K562 (cell line): ENCODE data around the gene ZBTB46. TPM values are rescaled to one million over a fixed set of nuclear protein-coding genes. Genes with fewer than 3 reads are reported as not detected.

ENCODE experiments used
- ATAC-seq: fragments of 200-7000 bp; cut with Tn5 transposase; 3 replicates; pipeline ENCODE4 v1.9.1; 2020; ENCODE audit warnings: moderate library complexity
- BruUV-seq: library from RNA; stranded (reverse); fragments of 400-500 nt; replicated peaks from 2 replicates; lab custom pipeline; 2021; lab: Mats Ljungman, UMichigan
- CTCF ChIA-PET: fragments of 300-600 bp; formaldehyde crosslinking; extraction: SDS; loops from one replicate; lab custom pipeline; 2021; ENCODE audit warnings: low intra/inter-chr PET ratio; lab: Yijun Ruan, JAX
- POLR2A ChIA-PET: fragments of 300-600, 350-650 bp; sonication (Branson Sonifier 250); formaldehyde crosslinking; extraction: SDS; loops from one replicate; lab custom pipeline; 2021; ENCODE audit warnings: antibody characterized with exemption, inconsistent platforms; lab: Yijun Ruan, JAX
- DNase-seq, 4 experiments: peaks; one replicate each; pipeline versions ENCODE4 v3.0.0 to v3.0.0-alpha.2; 2011 to 2018; ENCODE audit warnings: low spot score in 3 of 4, mixed read lengths in 3 of 4; ENCODE audit errors: extremely low read depth in 1 of 4
- FAIRE-seq: peaks from 2 replicates; lab custom pipeline; 2011; peaks lifted over from hg19 to GRCh38; lab: Jason Lieb, UNC
- H2AFZ ChIP-seq: 2 replicates; pipeline ENCODE4 v1.6.0; 2011; ENCODE audit warnings: low read depth, low read length, control low read depth, inconsistent platforms
- H3K27ac ChIP-seq: fragments of 200-600 bp; 3 replicates; pipeline ENCODE4 v1.8.0; 2011; ENCODE audit warnings: low read depth, mild to moderate bottlenecking, control low read depth, inconsistent platforms, low read length, moderate library complexity, mixed read lengths; ENCODE audit errors: extremely low read depth
- H3K27me3 ChIP-seq, 2 experiments: fragments of 300-600 bp in 1 of 2; 2 replicates in 1 of 2; 3 replicates in 1 of 2; pipeline versions ENCODE4 v1.6.0 to v1.8.0; 2011; ENCODE audit warnings: inconsistent platforms in 2 of 2, low read length in 2 of 2, mild to moderate bottlenecking in 1 of 2, mixed read lengths in 1 of 2, moderate library complexity in 1 of 2; ENCODE audit not compliant: control insufficient read depth in 2 of 2, insufficient read depth in 2 of 2
- H3K36me3 ChIP-seq: fragments of 300-600 bp; 3 replicates; pipeline ENCODE4 v1.8.0; 2011; ENCODE audit warnings: mild to moderate bottlenecking, low read length, inconsistent platforms; ENCODE audit not compliant: control insufficient read depth, insufficient read depth
- H3K4me1 ChIP-seq, 2 experiments: fragments of 200-600 bp in 1 of 2; replicated peaks in 1 of 2; 2 replicates in 1 of 2; 3 replicates in 1 of 2; pipeline versions ENCODE4 v1.5.1 to v1.8.0; 2011; ENCODE audit warnings: inconsistent platforms in 2 of 2, low read length in 2 of 2, mild to moderate bottlenecking in 1 of 2, mixed read lengths in 1 of 2, moderate library complexity in 1 of 2; ENCODE audit not compliant: control insufficient read depth in 2 of 2, insufficient read depth in 2 of 2
- H3K4me2 ChIP-seq: 2 replicates; pipeline ENCODE4 v1.6.1; 2011; ENCODE audit warnings: low read length, control low read depth, inconsistent platforms, mixed read lengths; ENCODE audit not compliant: insufficient read depth
- H3K4me3 ChIP-seq: fragments of 200-600 bp; sonication (generic), shearing (Covaris generic); 2 replicates; pipeline ENCODE4 v1.5.1; 2016; ENCODE audit warnings: control low read depth, inconsistent platforms
- H3K79me2 ChIP-seq: fragments of 200-600 bp; 3 replicates; pipeline ENCODE4 v1.8.0; 2011; ENCODE audit warnings: low read length, inconsistent platforms; ENCODE audit not compliant: control insufficient read depth, insufficient read depth
- H3K9ac ChIP-seq, 2 experiments: 2 replicates each; pipeline versions ENCODE4 v1.6.0 to v1.6.1; 2011; ENCODE audit warnings: low read depth in 2 of 2, low read length in 2 of 2, control low read depth in 1 of 2, inconsistent platforms in 1 of 2, mild to moderate bottlenecking in 1 of 2, mixed read lengths in 1 of 2; ENCODE audit not compliant: insufficient read depth in 1 of 2
- H3K9me1 ChIP-seq: one replicate; pipeline ENCODE4 v1.6.0; 2011; ENCODE audit warnings: inconsistent platforms, mild to moderate bottlenecking, low read length, moderate library complexity; ENCODE audit not compliant: control insufficient read depth, insufficient read depth
- H3K9me3 ChIP-seq: replicated peaks from 2 replicates; pipeline ENCODE4 v1.5.1; 2011; ENCODE audit warnings: low read depth, low read length, inconsistent platforms; ENCODE audit not compliant: control insufficient read depth, insufficient read depth
- H4K20me1 ChIP-seq: replicated peaks from 2 replicates; pipeline ENCODE4 v1.6.1; 2011; ENCODE audit warnings: low read length, inconsistent platforms, mixed read lengths; ENCODE audit not compliant: control insufficient read depth, insufficient read depth
- GTF3C2 ChIP-seq: IDR thresholded peaks from 3 replicates; pipeline ENCODE4 v1.6.1; 2011; ENCODE audit warnings: borderline replicate concordance, mild to moderate bottlenecking, moderate library complexity; ENCODE audit not compliant: insufficient read length; ENCODE audit errors: extremely low read depth
- HCFC1 ChIP-seq: IDR thresholded peaks from 2 replicates; pipeline ENCODE4 v1.6.1; 2012; ENCODE audit warnings: low read depth, low read length, improper control_type of control experiment
- KLF6 ChIP-seq: fragments of 250-450 bp; sonication (Bioruptor Pico); IDR thresholded peaks from 2 replicates; pipeline ENCODE4 v1.4.0; 2020; ENCODE audit warnings: mild to moderate bottlenecking, moderate library complexity, borderline replicate concordance
- MBD1 ChIP-seq: fragments of 250-450 bp; sonication (Bioruptor Pico); IDR thresholded peaks from 2 replicates; pipeline ENCODE4 v1.8.0; 2022; ENCODE audit warnings: inconsistent platforms
- RBM17 ChIP-seq: fragments of 200-400 bp; formaldehyde crosslinking; IDR thresholded peaks from 2 replicates; pipeline ENCODE4 v1.6.1; 2017; ENCODE audit warnings: low read depth, mild to moderate bottlenecking, low read length, borderline replicate concordance
- SMAD4 ChIP-seq: fragments of 250-450 bp; sonication (Bioruptor Pico); conservative IDR thresholded peaks from 2 replicates; pipeline ENCODE4 v1.8.0; 2021; ENCODE audit warnings: inconsistent platforms, mild to moderate bottlenecking, moderate library complexity
- SREBF2 ChIP-seq: sonication (generic); formaldehyde crosslinking; IDR thresholded peaks from 2 replicates; pipeline ENCODE4 v1.4.0; 2020; ENCODE audit warnings: mild to moderate bottlenecking, missing genetic modification reagents
- TAF9B ChIP-seq: fragments of 450-650 bp; IDR thresholded peaks from 2 replicates; pipeline ENCODE4 v1.6.1; 2018; ENCODE audit warnings: mild to moderate bottlenecking; ENCODE audit not compliant: partially characterized antibody
- TFAP4 ChIP-seq: sonication (generic); formaldehyde crosslinking; IDR thresholded peaks from 2 replicates; pipeline ENCODE4 v1.8.0; 2022; ENCODE audit warnings: missing genetic modification reagents, mild to moderate bottlenecking, moderate library complexity, borderline replicate concordance
- ZBED1 ChIP-seq: IDR thresholded peaks from 2 replicates; pipeline ENCODE4 v1.6.1; 2014
- ZBTB5 ChIP-seq: fragments of 450-650 bp; IDR thresholded peaks from 2 replicates; pipeline ENCODE4 v1.6.1; 2017; ENCODE audit warnings: antibody characterized with exemption
- ZNF431 ChIP-seq: sonication (generic); formaldehyde crosslinking; IDR thresholded peaks from 2 replicates; pipeline ENCODE4 v1.8.0; 2022; ENCODE audit warnings: mild to moderate bottlenecking, missing genetic modification reagents
- ZNF740 ChIP-seq, 3 experiments: fragments of 200-800 bp in 1 of 3; sonication (Bioruptor generic) in 1 of 3; sonication (generic) in 1 of 3; formaldehyde crosslinking in 1 of 3; IDR thresholded peaks; 2 replicates each; pipeline versions ENCODE4 v1.6.1 to v1.8.0; 2016 to 2022; ENCODE audit warnings: mild to moderate bottlenecking in 2 of 3, missing compliant biosample characterization in 2 of 3, missing genetic modification characterization in 2 of 3, missing genetic modification reagents in 1 of 3
- WGBS: fragments of 100-300 bp; shearing (Covaris generic); methylation state at CpG from one replicate; pipeline ENCODE4 v1.1.6; 2016; ENCODE audit warnings: low coverage, mixed read lengths; ENCODE audit not compliant: insufficient coverage; ENCODE audit errors: missing lambda C conversion rate; 5-methylcytosine and 5-hydroxymethylcytosine counted together
- in situ Hi-C: fragments of 300-500 bp; cut with MboI; formaldehyde crosslinking; loops from 4 replicates; pipeline ENCODE4 v1.15.0; 2018; ENCODE audit warnings: inconsistent platforms, mixed read lengths
- intact Hi-C: fragments of 100-400 bp; cut with micrococcal nuclease; formaldehyde crosslinking; loops from 2 replicates; pipeline ENCODE4 v1.14.2; 2022
- polyA plus RNA-seq, 8 experiments: library from polyadenylated mRNA; depleted of rRNA in 4 of 8; stranded (reverse) in 5 of 8; unstranded in 3 of 8; fragments of >200 nt; fragmentation: Nextera tagmentation in 2 of 8; fragmentation: Illumina TruSeq in 1 of 8; extraction: Ambion mirVana in 2 of 8; extraction: Trizol in 1 of 8; gene quantifications; 2 replicates each; pipeline versions ENCODE4 v1.2.1 to v1.2.3, GENCODE V29; 2011 to 2014; ENCODE audit warnings: inconsistent platforms in 1 of 8, missing spikeins in 1 of 8
- total RNA-seq, 7 experiments: library from RNA; depleted of rRNA in 6 of 7; stranded (reverse); fragments of >200 nt in 6 of 7; fragmentation: Illumina TruSeq in 2 of 7; extraction: Trizol in 2 of 7; gene quantifications; 2 replicates each; pipeline versions ENCODE4 v1.2.1 to v1.2.3, GENCODE V29; 2011 to 2021; ENCODE audit warnings: low replicate concordance in 1 of 7

ZBTB46 gene
- total and polyA plus RNA-seq, 9 of the 15 experiments (the other 6 are each of a cell fraction or from before 2014, with no cell fraction given) = 0.29 to 4.1 (median 1.1) TPM

- CTCF ChIA-PET = no interaction called here
- Histone ChIP-seq H3K27me3 (no peaks in the 10 kb centered on the region; a peak in 1 of 5 replicates), H3K79me2 (no peaks in the 10 kb centered on the region), H3K4me2 (no peak overlapping the region), H3K4me3 (no peak overlapping the region), H3K27ac (no peak overlapping the region), H3K4me1 (peaks cover 0 to 27% of the 10 kb centered on the region in 2 experiments; a peak in 2 of 5 replicates), H3K9me3 (no peaks in the 10 kb centered on the region), H3K9ac (no peak overlapping the region), H2AFZ (no peak overlapping the region), H4K20me1 (no peaks in the 10 kb centered on the region), H3K36me3 (no peaks in the 10 kb centered on the region), H3K9me1 (no peaks in the 10 kb centered on the region)
- no peak for ATAC-seq
- intact Hi-C loops (loop anchor here (5.0 kb wide), 1 partner anchor 103 kb away; the partner anchor contains the start of genes ARFRP1 and ZGPAT), in situ Hi-C loops (no loop called here)
- DNase-seq = no peak
- FAIRE-seq = no peak
- POLR2A ChIA-PET = interaction anchor here (0.5 to 0.7 kb wide), 3 partner anchors 20 to 164 kb away, joined by 3 to 4 read pairs (median 3); no protein-coding TSS in a partner anchor
- no TSS peak for BruUV-seq
- 79% methylated on average over 9 of the region's 9 CpGs for WGBS
- TF ChIP-seq TFAP4 (CRISPR knock-in tag) (no peak), SMAD4 (no peak), SREBF2 (CRISPR knock-in tag) (no peak), HCFC1 (no peak), RBM17 (no peak), KLF6 (no peak), GTF3C2 (no peak), ZBTB5 (no peak), ZNF740 (CRISPR knock-in tag; IDR thresholded peaks at IDR 0.05) (no peak), ZNF740 (tag; IDR thresholded peaks at IDR 0.05) (no peak), TAF9B (no peak), ZBED1 (no peak), MBD1 (CRISPR knock-in tag) (no peak), ZNF431 (no peak)
Measured at GRCh38 chr20:63809856-63810255, 21.2 kb downstream of the ZBTB46 start.
